Esophagus muscularis mucosa (tissue), 4 donors: Measurements from ENCODE around the gene CCNA2. TPM values are rescaled to one million over a fixed set of nuclear protein-coding genes. Genes with fewer than 3 reads are reported as not detected.

Source experiments
- DNase-seq: peaks from one replicate; pipeline ENCODE4 v3.0.0-alpha.2; 2017; ENCODE audit errors: extremely low spot score
- H3K27ac ChIP-seq, 4 donors: fragments of 200-600 bp; sonication (generic); replicated peaks in 1 of 4; 1 replicate in 3 of 4; 2 replicates in 1 of 4; pipeline ENCODE4 v1.5.1; 2016 to 2019; ENCODE audit warnings: mild to moderate bottlenecking in 1 of 4
- H3K27me3 ChIP-seq, 4 donors: fragments of 200-600 bp; sonication (generic); one replicate each; pipeline versions ENCODE4 v1.5.1 to v1.6.0; 2016 to 2019
- H3K36me3 ChIP-seq, 4 donors: fragments of 200-600 bp; sonication (generic); one replicate each; pipeline ENCODE4 v1.5.1; 2016 to 2019
- H3K4me1 ChIP-seq, 4 donors: fragments of 200-600 bp; sonication (generic); one replicate each; pipeline ENCODE4 v1.5.1; 2016 to 2019
- H3K4me3 ChIP-seq, 4 donors: fragments of 200-600 bp; sonication (generic); 1 replicate in 2 of 4; 2 replicates in 2 of 4; pipeline ENCODE4 v1.5.1; 2016 to 2019; ENCODE audit warnings: mild to moderate bottlenecking in 4 of 4, moderate library complexity in 1 of 4
- H3K9me3 ChIP-seq, 4 donors: fragments of 200-600 bp; sonication (generic); 1 replicate in 3 of 4; 2 replicates in 1 of 4; pipeline ENCODE4 v1.5.1; 2016 to 2019
- EP300 ChIP-seq: sonication (generic); formaldehyde crosslinking; IDR thresholded peaks from one replicate; pipeline ENCODE4 v1.6.1; 2017; ENCODE audit warnings: antibody characterized with exemption
- POLR2A ChIP-seq: fragments of 450-650 bp; IDR thresholded peaks from one replicate; pipeline ENCODE4 v1.6.1; 2017; ENCODE audit warnings: antibody characterized with exemption, moderate library complexity, mild to moderate bottlenecking, low read depth
- POLR2AphosphoS5 ChIP-seq, 2 donors: sonication (generic); formaldehyde crosslinking; IDR thresholded peaks; one replicate each; pipeline ENCODE4 v1.6.1; 2017; ENCODE audit warnings: antibody characterized with exemption in 2 of 2
- WGBS: methylation state at CpG from one replicate; pipeline ENCODE4 v1.1.5; 2018; 5-methylcytosine and 5-hydroxymethylcytosine counted together
- intact Hi-C: fragments of 100-400 bp; cut with DNase I; formaldehyde crosslinking; loops from one replicate; pipeline ENCODE4 v1.15.1; 2023
- total RNA-seq, 4 donors: library from RNA; depleted of rRNA; stranded (reverse); fragments of >200 nt; gene quantifications; one replicate each; pipeline versions ENCODE4 v1.1.0 to v1.2.1, GENCODE V29; 2016
- TF ChIP-seq, protein P1 (sequence below), 3 experiments: fragments of 200-600 bp in 2 of 3; fragments of 450-650 bp in 1 of 3; sonication (generic) in 2 of 3; IDR thresholded peaks; one replicate each; pipeline ENCODE4 v1.5.1; 2017 to 2019; ENCODE audit warnings: antibody characterized with exemption in 3 of 3, mild to moderate bottlenecking in 2 of 3, moderate library complexity in 1 of 3

CCNA2 gene
- total RNA-seq, 4 donors from 2014 or later, result 0.17 to 0.98 (median 0.54) TPM

DNA sequence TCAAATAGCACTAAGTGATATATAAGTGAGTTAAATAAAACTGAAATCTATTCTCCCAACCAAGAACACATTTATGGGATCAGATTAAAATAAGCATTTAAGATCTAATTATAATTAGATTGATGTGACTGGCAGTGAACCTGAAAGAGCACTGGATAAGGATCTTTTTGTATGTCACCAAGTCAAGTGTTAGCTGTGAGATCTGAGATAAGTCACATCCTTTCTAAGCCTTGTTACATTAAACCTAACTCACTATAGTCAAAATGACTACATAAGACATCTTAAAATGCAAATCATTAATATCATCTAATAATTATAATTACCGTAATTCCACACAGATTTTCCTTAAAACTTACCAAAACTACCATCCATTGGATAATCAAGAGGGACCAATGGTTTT lies 1.6 kb downstream of the CCNA2 start:
- H3K4me3 ChIP-seq, result no peak overlapping the region
- H3K27me3 ChIP-seq, result no peaks in the 10 kb centered on the region
- intact Hi-C loops, result no loop called here
- no peaks in the 10 kb centered on the region for H3K9me3 ChIP-seq
- no peak overlapping the region for H3K27ac ChIP-seq
- TF ChIP-seq, protein P1, sequence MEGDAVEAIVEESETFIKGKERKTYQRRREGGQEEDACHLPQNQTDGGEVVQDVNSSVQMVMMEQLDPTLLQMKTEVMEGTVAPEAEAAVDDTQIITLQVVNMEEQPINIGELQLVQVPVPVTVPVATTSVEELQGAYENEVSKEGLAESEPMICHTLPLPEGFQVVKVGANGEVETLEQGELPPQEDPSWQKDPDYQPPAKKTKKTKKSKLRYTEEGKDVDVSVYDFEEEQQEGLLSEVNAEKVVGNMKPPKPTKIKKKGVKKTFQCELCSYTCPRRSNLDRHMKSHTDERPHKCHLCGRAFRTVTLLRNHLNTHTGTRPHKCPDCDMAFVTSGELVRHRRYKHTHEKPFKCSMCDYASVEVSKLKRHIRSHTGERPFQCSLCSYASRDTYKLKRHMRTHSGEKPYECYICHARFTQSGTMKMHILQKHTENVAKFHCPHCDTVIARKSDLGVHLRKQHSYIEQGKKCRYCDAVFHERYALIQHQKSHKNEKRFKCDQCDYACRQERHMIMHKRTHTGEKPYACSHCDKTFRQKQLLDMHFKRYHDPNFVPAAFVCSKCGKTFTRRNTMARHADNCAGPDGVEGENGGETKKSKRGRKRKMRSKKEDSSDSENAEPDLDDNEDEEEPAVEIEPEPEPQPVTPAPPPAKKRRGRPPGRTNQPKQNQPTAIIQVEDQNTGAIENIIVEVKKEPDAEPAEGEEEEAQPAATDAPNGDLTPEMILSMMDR (IDR thresholded peaks at IDR 0.05), result no peak
- TF ChIP-seq EP300, result no peak
- TF ChIP-seq POLR2A, result no peak
- no peak for TF ChIP-seq POLR2AphosphoS5 (IDR thresholded peaks at IDR 0.05)
- no peak for DNase-seq
- WGBS, result 89% methylated on average over 1 of the region's 1 CpG
- peaks cover 6 to 38% (median 22%) of the 10 kb centered on the region in 4 donors for H3K36me3 ChIP-seq
- peaks cover 5 to 20% (median 15%) of the 10 kb centered on the region in 4 donors for H3K4me1 ChIP-seq

DNA sequence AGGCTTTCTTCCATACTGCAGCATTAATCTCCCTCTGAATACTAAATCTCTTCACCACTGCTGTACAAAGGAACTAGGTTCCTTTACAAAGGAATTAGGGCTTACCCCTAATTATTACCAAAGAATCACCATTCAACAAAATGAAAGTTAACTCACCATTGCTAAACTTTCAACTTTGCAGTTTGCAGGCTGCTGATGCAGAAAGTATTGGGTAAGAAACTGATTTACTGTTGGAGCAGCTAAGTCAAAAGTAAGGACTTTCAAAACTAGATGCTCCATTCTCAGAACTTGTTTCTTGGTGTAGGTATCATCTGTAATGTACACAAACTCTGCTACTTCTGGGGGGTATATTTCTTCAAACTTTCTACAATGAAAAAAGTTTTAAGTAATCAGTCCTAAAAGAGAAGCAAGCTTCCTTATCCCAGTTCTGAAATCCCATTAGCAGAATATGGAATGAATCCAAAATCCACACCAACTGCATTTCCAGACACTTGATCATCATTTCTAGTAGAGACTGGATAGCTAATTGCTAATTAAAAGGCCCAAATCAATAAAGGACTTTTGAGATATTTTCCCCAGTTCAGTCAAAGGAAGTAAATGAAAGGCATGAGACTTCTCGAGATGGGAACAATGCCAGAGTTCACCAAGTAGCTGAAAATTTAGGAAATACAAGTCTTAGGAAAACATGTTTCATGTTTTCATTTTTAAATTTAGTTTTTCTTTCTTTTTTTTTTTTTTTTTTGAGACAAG lies 4.3 kb downstream of the CCNA2 start:
- H3K9me3 ChIP-seq, result no peaks in the 10 kb centered on the region
- TF ChIP-seq, protein P1 (IDR thresholded peaks at IDR 0.05), result no peak
- TF ChIP-seq POLR2AphosphoS5 (IDR thresholded peaks at IDR 0.05), result no peak
- no peak for TF ChIP-seq EP300
- TF ChIP-seq POLR2A, result no peak
- H3K4me1 ChIP-seq, result peaks cover 5 to 12% (median 11%) of the 10 kb centered on the region in 4 donors
- no peak overlapping the region for H3K27ac ChIP-seq
- no peak overlapping the region for H3K4me3 ChIP-seq
- DNase-seq, result no peak
- 92% methylated on average over 1 of the region's 1 CpG for WGBS
- peaks cover 19 to 57% (median 41%) of the 10 kb centered on the region in 4 donors for H3K36me3 ChIP-seq
- no peaks in the 10 kb centered on the region for H3K27me3 ChIP-seq
- intact Hi-C loops, result no loop called here

DNA sequence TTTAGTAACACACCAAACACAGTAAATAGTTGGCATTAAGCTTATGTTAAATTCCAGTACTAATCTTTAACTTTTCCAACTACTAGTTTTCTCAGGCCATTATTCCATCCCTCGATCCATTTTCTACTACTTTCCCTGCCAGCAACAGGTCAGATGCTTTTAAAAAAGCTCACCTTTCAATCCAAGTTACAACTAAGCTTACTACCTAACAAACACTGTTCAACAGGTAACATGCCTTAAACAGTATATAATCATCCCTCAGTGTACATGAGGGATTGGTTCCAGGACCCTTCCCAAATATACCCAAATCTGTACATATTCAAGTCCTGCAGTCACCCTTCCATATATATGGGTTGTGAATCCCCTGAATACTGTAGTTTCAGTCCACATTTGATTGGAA lies 5.5 kb downstream of the CCNA2 start:
- no peak overlapping the region for H3K4me3 ChIP-seq
- 97% methylated on average over 1 of the region's 1 CpG for WGBS
- H3K9me3 ChIP-seq, result no peaks in the 10 kb centered on the region
- H3K27me3 ChIP-seq, result no peaks in the 10 kb centered on the region
- intact Hi-C loops, result no loop called here
- DNase-seq, result no peak
- peaks cover 1 to 6% (median 6%) of the 10 kb centered on the region in 4 donors for H3K4me1 ChIP-seq
- H3K36me3 ChIP-seq, result peaks cover 27 to 69% (median 50%) of the 10 kb centered on the region in 4 donors
- no peak for TF ChIP-seq EP300
- no peak overlapping the region for H3K27ac ChIP-seq

DNA sequence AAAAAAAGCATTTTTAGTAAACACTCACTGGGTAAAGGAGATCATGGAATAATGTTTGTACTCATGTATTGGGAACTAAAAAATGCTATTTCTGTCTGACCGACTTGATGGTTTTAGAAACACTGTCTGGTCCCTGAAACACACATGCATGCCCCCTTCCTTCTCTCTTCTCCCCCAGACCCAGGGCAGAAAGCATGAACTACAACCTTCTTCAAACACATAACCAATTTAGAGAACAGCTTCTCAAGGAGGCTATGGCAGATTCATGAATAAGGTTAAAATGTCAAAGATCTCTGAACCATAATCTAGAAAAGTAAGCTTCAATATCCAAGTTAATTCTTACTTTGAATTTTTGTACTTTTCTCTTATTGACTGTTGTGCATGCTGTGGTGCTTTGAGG lies 6.0 kb downstream of the CCNA2 start:
- Histone ChIP-seq H3K4me3 (no peak overlapping the region), H3K4me1 (peaks cover 0 to 1% (median 1%) of the 10 kb centered on the region in 4 donors), H3K36me3 (peaks cover 31 to 74% (median 55%) of the 10 kb centered on the region in 4 donors), H3K27ac (no peak overlapping the region), H3K27me3 (no peaks in the 10 kb centered on the region), H3K9me3 (no peaks in the 10 kb centered on the region)
- WGBS, result 68% methylated on average over 1 of the region's 1 CpG
- no peak for TF ChIP-seq POLR2A
- TF ChIP-seq EP300, result no peak
- TF ChIP-seq POLR2AphosphoS5 (IDR thresholded peaks at IDR 0.05), result no peak
- TF ChIP-seq, protein P1 (IDR thresholded peaks at IDR 0.05), result no peak
- intact Hi-C loops, result no loop called here
- no peak for DNase-seq

DNA sequence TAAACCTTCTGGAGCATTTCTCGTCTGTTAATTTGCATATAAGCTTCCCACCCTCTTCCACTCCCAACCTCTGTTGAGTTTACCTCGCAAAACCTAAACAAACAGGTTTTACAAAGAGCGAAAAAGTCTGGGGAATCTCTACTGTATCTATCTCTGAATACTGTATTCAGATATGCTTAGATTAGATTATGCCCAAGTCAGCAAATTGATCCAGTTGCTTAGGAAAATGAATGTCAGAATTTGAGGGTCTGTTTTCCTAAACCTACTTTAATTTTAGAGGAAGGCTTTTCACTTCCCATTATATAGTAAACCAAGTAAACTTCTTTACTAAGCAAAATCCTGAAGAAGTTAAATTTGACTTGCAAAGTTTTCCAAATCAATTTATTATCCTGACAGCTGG lies 6.7 kb downstream of the CCNA2 start:
- TF ChIP-seq POLR2AphosphoS5 (IDR thresholded peaks at IDR 0.05), result no peak
- TF ChIP-seq, protein P1 (IDR thresholded peaks at IDR 0.05), result no peak
- TF ChIP-seq POLR2A, result no peak
- TF ChIP-seq EP300, result no peak
- no peak overlapping the region for H3K27ac ChIP-seq
- peaks cover 38 to 81% (median 61%) of the 10 kb centered on the region in 4 donors for H3K36me3 ChIP-seq
- no peaks in the 10 kb centered on the region for H3K4me1 ChIP-seq
- no peak overlapping the region for H3K4me3 ChIP-seq
- DNase-seq, result no peak
- intact Hi-C loops, result no loop called here
- H3K9me3 ChIP-seq, result no peaks in the 10 kb centered on the region
- 89% methylated on average over 3 of the region's 3 CpGs for WGBS
- no peaks in the 10 kb centered on the region for H3K27me3 ChIP-seq
